SU-DHL-6 (cell line): Measurements from ENCODE around the gene PLAC1.

Experiments used
- EZH2phosphoT487 ChIP-seq: fragments of 200-600 bp; sonication (generic), shearing (Covaris generic); conservative IDR thresholded peaks from 2 replicates; pipeline ENCODE4 v1.6.1; 2018; ENCODE audit warnings: mild to moderate bottlenecking, antibody characterized with exemption, low read length, moderate library complexity, mixed read lengths
- TF ChIP-seq, protein P1 (sequence below): fragments of 200-600 bp; sonication (generic); IDR thresholded peaks from one replicate; pipeline ENCODE4 v1.5.1; 2017; ENCODE audit warnings: antibody characterized with exemption, mild to moderate bottlenecking, low read length, moderate library complexity; ENCODE audit not compliant: insufficient read depth, poor library complexity, severe bottlenecking

DNA sequence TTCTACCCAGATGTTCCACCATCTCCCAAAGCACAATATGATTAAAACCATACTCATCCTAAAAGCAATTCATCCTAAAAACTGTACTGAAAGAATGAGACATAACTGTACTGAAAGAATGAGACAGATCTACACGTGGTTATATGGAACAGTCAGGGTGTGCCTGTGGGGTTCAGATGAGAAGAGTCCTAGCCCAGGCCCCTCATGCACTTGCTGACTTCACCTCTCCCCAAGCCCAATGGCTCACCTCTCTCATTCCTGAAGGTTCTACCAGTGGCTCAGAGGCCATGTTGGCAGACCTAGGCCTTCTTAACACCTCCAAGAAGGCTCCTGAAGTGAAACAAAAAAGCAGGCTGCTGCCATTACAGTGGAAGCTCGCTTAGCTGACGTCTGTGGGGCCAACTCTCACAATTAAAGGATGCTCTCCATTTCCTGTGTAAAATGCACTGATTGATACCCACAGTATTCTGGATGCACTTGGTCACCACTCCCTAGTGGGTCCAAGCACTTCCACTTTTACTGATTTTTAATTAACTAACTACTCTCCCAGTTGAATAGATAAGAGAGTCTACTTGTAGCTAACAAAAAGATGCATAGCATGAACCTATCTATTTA is 3.8 kb downstream of the PLAC1 start:
- TF ChIP-seq, protein P1, sequence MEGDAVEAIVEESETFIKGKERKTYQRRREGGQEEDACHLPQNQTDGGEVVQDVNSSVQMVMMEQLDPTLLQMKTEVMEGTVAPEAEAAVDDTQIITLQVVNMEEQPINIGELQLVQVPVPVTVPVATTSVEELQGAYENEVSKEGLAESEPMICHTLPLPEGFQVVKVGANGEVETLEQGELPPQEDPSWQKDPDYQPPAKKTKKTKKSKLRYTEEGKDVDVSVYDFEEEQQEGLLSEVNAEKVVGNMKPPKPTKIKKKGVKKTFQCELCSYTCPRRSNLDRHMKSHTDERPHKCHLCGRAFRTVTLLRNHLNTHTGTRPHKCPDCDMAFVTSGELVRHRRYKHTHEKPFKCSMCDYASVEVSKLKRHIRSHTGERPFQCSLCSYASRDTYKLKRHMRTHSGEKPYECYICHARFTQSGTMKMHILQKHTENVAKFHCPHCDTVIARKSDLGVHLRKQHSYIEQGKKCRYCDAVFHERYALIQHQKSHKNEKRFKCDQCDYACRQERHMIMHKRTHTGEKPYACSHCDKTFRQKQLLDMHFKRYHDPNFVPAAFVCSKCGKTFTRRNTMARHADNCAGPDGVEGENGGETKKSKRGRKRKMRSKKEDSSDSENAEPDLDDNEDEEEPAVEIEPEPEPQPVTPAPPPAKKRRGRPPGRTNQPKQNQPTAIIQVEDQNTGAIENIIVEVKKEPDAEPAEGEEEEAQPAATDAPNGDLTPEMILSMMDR, result no peak
- TF ChIP-seq EZH2phosphoT487, result no peak
